Transverse colon (tissue), 3 donors: Measurements from ENCODE around the gene TSR3.

ENCODE experiments used
- POLR2A ChIP-seq: fragments of 450-650 bp; IDR thresholded peaks from one replicate; pipeline ENCODE4 v1.6.1; 2016; ENCODE audit warnings: antibody characterized with exemption, mild to moderate bottlenecking, moderate library complexity
- TF ChIP-seq, protein P1 (sequence below), 5 experiments: fragments of 200-600 bp in 3 of 5; fragments of 450-650 bp in 2 of 5; sonication (generic) in 3 of 5; IDR thresholded peaks; 1 replicate in 2 of 5; 2 replicates in 3 of 5; pipeline ENCODE4 v1.5.1; 2016 to 2017; ENCODE audit warnings: antibody characterized with exemption in 5 of 5, inconsistent platforms in 3 of 5, mild to moderate bottlenecking in 2 of 5, moderate library complexity in 1 of 5

GRCh38 chr16:1389762-1390161, 38.1 kb upstream of the TSR3 start:
- TF ChIP-seq POLR2A: no peak
- TF ChIP-seq, protein P1, sequence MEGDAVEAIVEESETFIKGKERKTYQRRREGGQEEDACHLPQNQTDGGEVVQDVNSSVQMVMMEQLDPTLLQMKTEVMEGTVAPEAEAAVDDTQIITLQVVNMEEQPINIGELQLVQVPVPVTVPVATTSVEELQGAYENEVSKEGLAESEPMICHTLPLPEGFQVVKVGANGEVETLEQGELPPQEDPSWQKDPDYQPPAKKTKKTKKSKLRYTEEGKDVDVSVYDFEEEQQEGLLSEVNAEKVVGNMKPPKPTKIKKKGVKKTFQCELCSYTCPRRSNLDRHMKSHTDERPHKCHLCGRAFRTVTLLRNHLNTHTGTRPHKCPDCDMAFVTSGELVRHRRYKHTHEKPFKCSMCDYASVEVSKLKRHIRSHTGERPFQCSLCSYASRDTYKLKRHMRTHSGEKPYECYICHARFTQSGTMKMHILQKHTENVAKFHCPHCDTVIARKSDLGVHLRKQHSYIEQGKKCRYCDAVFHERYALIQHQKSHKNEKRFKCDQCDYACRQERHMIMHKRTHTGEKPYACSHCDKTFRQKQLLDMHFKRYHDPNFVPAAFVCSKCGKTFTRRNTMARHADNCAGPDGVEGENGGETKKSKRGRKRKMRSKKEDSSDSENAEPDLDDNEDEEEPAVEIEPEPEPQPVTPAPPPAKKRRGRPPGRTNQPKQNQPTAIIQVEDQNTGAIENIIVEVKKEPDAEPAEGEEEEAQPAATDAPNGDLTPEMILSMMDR (IDR thresholded peaks at IDR 0.05): no peak
